GM18861 (cell line): Measurements from ENCODE around the gene FAM3B.
"Not testable (repeated sequence)": the region's sequence is repeated elsewhere in the genome, so short reads cannot be mapped to it uniquely, and the experiment has no call there.

Source experiments
- ATAC-seq: cut with Tn5 transposase; IDR thresholded peaks from one replicate; pipeline ENCODE4 v1.9.1; 2021; ENCODE audit not compliant: unreplicated experiment

Gene FAM3B, protein sequence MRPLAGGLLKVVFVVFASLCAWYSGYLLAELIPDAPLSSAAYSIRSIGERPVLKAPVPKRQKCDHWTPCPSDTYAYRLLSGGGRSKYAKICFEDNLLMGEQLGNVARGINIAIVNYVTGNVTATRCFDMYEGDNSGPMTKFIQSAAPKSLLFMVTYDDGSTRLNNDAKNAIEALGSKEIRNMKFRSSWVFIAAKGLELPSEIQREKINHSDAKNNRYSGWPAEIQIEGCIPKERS

GRCh38 chr21:41316200-41317062, at the start of gene FAM3B:
Gene FAM3B (plus strand): TSS chr21:41316801. CDS start chr21:41316880, 79 bp downstream.
- no peak for ATAC-seq

DNA sequence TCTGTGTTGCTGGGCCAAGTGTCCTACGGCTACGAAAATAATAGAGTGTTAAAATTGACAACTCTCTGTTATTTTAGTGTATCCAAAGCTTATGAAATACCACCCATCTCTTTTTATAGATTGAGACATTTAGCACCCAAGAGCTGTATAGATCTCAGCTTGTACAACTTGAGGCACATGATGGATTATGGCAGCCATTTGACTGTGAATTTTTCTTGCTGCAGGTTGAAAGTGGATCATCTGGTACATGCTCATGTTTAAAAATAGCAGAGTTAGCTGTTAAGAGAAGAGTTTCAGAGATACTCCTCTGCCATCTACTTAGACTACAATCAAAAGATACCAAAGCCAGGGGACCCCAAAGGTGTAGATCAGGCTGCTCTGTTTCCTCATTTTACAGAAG, 49.3 kb upstream of the FAM3B start:
- no peak for ATAC-seq

DNA sequence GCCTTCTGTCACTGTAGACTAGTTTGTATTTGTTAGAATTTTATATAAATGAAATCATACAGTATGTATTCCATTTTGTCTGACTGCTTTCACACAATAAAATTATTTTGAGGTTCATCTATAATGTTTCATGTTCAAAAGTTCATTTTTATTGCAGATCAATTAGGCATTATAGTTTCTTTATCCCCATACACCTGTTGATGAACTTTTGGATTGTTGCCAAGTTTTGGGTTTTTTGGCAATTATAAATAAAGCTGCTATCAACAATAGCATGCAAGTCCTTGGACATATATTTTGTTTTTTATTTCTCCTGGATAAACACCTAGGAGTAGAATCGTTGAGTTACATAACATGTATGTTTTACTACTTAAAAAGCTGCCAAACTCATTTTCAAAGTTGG, 47.1 kb upstream of the FAM3B start:
- ATAC-seq, result no peak

DNA sequence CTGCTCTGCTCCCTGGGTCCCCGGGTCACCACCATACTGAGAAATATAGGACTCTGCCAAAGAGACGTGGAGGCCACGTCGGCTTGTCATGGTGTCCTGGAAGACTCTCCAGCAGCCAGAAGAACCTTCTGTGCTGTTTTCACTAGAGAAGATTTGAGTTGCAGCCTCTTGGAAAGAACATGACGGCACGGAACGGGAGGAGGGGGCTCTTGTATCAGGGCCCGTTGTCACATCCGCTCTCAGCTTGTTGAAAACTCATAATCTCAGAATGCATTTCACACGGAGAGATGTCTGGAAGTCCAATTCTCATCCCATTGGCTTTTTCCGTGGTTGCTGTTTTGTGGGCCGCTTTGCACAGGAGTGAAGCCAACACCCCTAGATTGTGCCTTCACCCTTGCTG, 39.4 kb upstream of the FAM3B start:
- ATAC-seq, result no peak

DNA sequence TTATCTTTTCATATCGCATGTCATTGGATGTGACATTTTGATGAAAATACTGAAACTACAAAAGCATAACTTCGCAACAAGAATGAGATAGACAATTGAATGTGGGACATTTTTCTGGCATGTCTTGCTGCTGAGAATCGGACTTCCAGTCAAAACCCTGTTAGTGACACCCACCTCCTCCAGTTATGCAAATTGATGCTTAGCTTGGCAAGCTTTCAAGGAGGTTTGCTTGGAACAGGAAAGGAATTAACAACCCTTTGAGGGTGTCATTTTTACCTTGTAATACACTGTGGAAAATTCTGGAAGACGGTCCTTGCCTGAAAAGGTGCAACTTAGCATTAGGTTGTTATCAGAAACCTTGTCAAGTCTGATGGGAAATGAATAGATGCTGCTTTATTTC, 38.8 kb upstream of the FAM3B start:
- ATAC-seq, result no peak

GRCh38 chr21:41280115-41280919, 36.3 kb upstream of the FAM3B start:
- no peak for ATAC-seq

GRCh38 chr21:41282412-41282811, 34.2 kb upstream of the FAM3B start:
- no peak for ATAC-seq

- ATAC-seq, result peak; percentile 55
These were observed 33.3 kb upstream of the FAM3B start for GRCh38 chr21:41283211-41283818.

DNA sequence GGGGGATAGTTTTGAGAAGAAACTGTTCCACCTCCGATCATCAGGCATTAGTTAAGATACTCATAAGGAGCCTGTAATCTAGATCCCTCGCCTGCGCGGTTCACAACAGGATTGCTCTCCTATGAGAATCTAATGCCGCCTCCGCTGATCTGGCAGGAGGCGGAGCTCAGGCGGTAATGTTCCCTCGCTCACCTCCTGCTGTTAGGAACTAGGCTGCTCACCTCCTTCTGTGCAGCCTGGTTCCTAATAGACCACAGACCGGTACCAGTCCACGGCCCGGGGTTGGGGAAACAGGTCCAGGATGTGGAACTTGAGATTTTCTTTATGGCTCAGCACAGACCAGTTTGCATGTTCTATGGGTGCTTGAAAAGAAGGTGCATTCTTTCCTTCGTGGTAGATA, 27.2 kb upstream of the FAM3B start:
- no peak for ATAC-seq

DNA sequence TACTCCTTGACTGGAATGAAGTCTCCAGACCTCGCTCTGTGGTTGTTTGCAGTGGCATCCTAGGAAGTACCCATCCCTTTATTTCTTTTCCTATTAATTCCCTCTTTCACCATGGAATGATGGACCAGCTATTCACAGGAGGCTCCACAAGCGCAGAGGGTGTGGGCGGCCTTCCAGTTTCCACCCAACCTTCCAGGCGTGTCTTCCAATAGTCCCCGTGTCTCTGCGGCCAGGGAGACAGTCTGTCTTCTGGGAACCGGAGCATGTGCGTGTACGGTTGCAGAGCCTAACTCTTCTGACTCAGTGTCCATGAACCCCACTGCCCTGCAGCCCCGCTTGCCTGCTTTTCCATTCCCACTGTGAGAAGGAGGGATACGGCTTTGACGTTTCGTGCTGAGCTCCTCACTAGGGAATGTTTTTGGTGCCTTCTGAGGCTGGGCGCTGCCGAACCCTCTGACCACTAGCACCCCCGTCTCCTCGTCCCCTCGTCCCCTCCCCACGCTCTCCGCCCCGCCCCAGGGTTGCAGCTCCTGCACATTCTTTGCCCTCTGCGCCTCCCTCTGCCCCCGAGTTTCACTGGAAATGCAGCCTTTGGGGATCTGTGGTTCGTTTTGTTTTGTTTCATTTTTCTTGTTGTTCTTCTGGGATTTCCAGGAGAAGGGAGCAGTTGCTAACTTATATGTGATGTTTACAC, 26.3 kb upstream of the FAM3B start:
- ATAC-seq, result no peak

GRCh38 chr21:41294548-41295231, 21.9 kb upstream of the FAM3B start:
- ATAC-seq, result no peak

DNA sequence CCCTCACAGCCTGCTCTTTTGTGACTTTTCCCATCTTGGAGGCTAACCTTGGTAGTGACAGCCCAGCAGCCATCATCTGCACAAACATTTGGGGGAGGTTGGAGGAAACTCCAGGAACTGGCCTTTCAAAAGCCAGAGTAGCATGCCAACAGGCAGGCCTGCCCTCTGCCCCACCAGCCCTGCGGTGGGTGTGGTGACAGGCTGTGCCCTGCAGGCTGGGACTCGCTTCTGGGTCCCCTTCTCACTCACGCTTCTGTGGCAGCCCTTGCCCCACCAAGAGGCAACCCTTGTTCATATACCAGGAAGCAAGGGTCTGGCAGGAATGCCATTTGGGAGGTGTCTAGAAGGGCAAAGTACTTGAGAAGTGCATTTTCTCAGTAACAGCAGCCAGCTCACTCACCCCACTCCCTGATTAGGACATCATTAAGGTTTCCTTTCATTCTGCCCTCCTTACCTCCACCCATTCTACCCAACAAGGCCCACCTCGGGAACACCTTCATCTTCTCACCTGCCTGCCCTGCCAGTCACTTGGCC, 20.8 kb upstream of the FAM3B start:
- no peak for ATAC-seq

DNA sequence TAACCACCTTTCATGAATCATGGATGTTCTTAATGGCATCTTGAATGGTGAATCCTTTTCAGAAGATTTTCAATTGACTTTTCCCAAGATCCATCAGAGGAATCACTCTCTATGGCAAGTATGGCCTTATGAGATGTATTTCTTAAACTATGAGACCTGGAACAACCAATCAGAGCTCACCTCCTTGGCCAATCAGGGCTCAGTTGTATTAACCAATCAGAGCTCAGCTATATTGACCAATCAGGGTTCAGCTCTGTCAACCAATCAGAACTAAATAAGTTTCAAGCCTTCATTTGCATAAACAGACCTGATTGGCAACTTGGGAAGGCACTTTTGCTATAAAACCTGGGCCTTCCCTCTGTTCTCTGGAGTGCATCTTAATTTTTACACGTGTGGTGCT, 13.6 kb upstream of the FAM3B start:
- no peak for ATAC-seq

- ATAC-seq, result no peak
These were observed 12.4 kb upstream of the FAM3B start for GRCh38 chr21:41304068-41304720.

- no peak for ATAC-seq
These were observed 9.4 kb upstream of the FAM3B start for GRCh38 chr21:41307219-41307618.

- not testable (repeated sequence) for ATAC-seq
These were observed 3.1 kb upstream of the FAM3B start for GRCh38 chr21:41313285-41314164.

GRCh38 chr21:41315726-41316125, 875 bp upstream of the FAM3B start:
- no peak for ATAC-seq

- ATAC-seq, result no peak
These were observed 427 bp downstream of the FAM3B start for GRCh38 chr21:41317063-41317392.
